ENCODE data around the gene MGP.
A peak's percentile ranks its signal among the peaks of the same experiment; 100 is the strongest.

Gene MGP

GRCh38 chr12:14885718-14886221, at the start of gene MGP:
MGP (minus strand) TSS chr12:14885854; CDS start chr12:14885791, 63 bp downstream.
- DNase-seq: no peak

- DNase-seq: no peak
Measured at GRCh38 chr12:14935031-14935430, 49.4 kb upstream of the MGP start.

- no peak for DNase-seq
Measured at GRCh38 chr12:14934511-14934910, 48.9 kb upstream of the MGP start.

GRCh38 chr12:14931791-14932560, 46.3 kb upstream of the MGP start:
- no peak for DNase-seq

- DNase-seq: no peak
Measured at GRCh38 chr12:14931359-14931758, 45.7 kb upstream of the MGP start.

GRCh38 chr12:14930299-14930698, 44.6 kb upstream of the MGP start:
- no peak for DNase-seq

GRCh38 chr12:14928931-14929330, 43.3 kb upstream of the MGP start:
- no peak for DNase-seq

GRCh38 chr12:14927267-14927666, 41.6 kb upstream of the MGP start:
- no peak for DNase-seq

- DNase-seq: no peak
Measured at GRCh38 chr12:14924541-14924940, 38.9 kb upstream of the MGP start.

- DNase-seq: peak in 2 of 3 donors; percentile 16 to 21
Measured at GRCh38 chr12:14923944-14924343, 38.3 kb upstream of the MGP start.

GRCh38 chr12:14921218-14921617, 35.6 kb upstream of the MGP start:
- no peak for DNase-seq

GRCh38 chr12:14920475-14921126, 34.9 kb upstream of the MGP start:
- DNase-seq: no peak

GRCh38 chr12:14919455-14919854, 33.8 kb upstream of the MGP start:
- no peak for DNase-seq

- no peak for DNase-seq
Measured at GRCh38 chr12:14915736-14916135, 30.1 kb upstream of the MGP start.

GRCh38 chr12:14913381-14913781, 27.7 kb upstream of the MGP start:
- no peak for DNase-seq

GRCh38 chr12:14911131-14911530, 25.5 kb upstream of the MGP start:
- DNase-seq: no peak

GRCh38 chr12:14910090-14910915, 24.6 kb upstream of the MGP start:
- no peak for DNase-seq

GRCh38 chr12:14907953-14908352, 22.3 kb upstream of the MGP start:
- peak; percentile 4 to 27 (median 25) for DNase-seq

- no peak for DNase-seq
Measured at GRCh38 chr12:14906114-14906513, 20.5 kb upstream of the MGP start.

- DNase-seq: no peak
Measured at GRCh38 chr12:14905269-14906004, 19.8 kb upstream of the MGP start.

- DNase-seq: no peak
Measured at GRCh38 chr12:14904854-14905253, 19.2 kb upstream of the MGP start.

GRCh38 chr12:14903386-14904098, 17.9 kb upstream of the MGP start:
- DNase-seq: no peak

All from suppressor macrophage treated with lipopolysaccharide for 1 hour (primary cell).